GM23338 (cell line): ENCODE results near the gene TYW1B. TPM values are rescaled to one million over a fixed set of nuclear protein-coding genes. Genes with fewer than 3 reads are reported as not detected.
"Not testable (repeated sequence)": the region's sequence is repeated elsewhere in the genome, so short reads cannot be mapped to it uniquely, and the experiment has no call there.

Experiments
- ATAC-seq: fragments of 200-7000 bp; cut with Tn5 transposase; 3 replicates; pipeline ENCODE4 v1.9.1; 2020
- DNase-seq: peaks from one replicate; pipeline ENCODE4 v3.0.0-alpha.2; 2015; ENCODE audit warnings: low spot score
- H2AFZ ChIP-seq: fragments of 200-600 bp; sonication (generic); 2 replicates; pipeline ENCODE4 v1.8.0; 2016; ENCODE audit warnings: antibody characterized with exemption, mild to moderate bottlenecking, moderate library complexity
- H3F3A ChIP-seq: fragments of 200-600 bp; sonication (generic); replicated peaks from 2 replicates; pipeline ENCODE4 v1.8.0; 2017; ENCODE audit warnings: antibody characterized with exemption, mixed run types, low read depth
- H3K27ac ChIP-seq: fragments of 200-600 bp; sonication (generic); 2 replicates; pipeline ENCODE4 v1.6.1; 2016; ENCODE audit warnings: low read depth
- H3K27me3 ChIP-seq: fragments of 200-600 bp; sonication (generic); 2 replicates; pipeline ENCODE4 v1.8.0; 2016; ENCODE audit warnings: mild to moderate bottlenecking, mixed run types, moderate library complexity; ENCODE audit not compliant: insufficient read depth
- H3K36me3 ChIP-seq: fragments of 200-600 bp; sonication (generic); 2 replicates; pipeline ENCODE4 v1.8.0; 2016; ENCODE audit warnings: mild to moderate bottlenecking; ENCODE audit not compliant: insufficient read depth
- H3K4me1 ChIP-seq: fragments of 200-600 bp; sonication (generic); 2 replicates; pipeline ENCODE4 v1.8.0; 2016; ENCODE audit warnings: mild to moderate bottlenecking, moderate library complexity; ENCODE audit not compliant: insufficient read depth
- H3K4me2 ChIP-seq: fragments of 200-600 bp; sonication (generic); 2 replicates; pipeline ENCODE4 v1.7.1; 2017; ENCODE audit warnings: mixed run types
- H3K4me3 ChIP-seq: fragments of 200-600 bp; sonication (generic); 2 replicates; pipeline ENCODE4 v1.6.1; 2016; ENCODE audit warnings: mixed run types
- H3K79me2 ChIP-seq: fragments of 200-600 bp; sonication (generic); replicated peaks from 2 replicates; pipeline ENCODE4 v1.8.0; 2017; ENCODE audit warnings: mild to moderate bottlenecking; ENCODE audit not compliant: insufficient read depth
- H3K9me2 ChIP-seq: fragments of 200-600 bp; sonication (generic); 2 replicates; pipeline ENCODE4 v1.8.0; 2017; ENCODE audit not compliant: insufficient read depth
- H4K20me1 ChIP-seq: fragments of 200-600 bp; sonication (generic); replicated peaks from 2 replicates; pipeline ENCODE4 v1.8.0; 2017; ENCODE audit warnings: mild to moderate bottlenecking; ENCODE audit not compliant: insufficient read depth
- H3K27ac Mint-ChIP-seq: 2 replicates; pipeline ENCODE4 v1.8.0; 2020; ENCODE audit warnings: inconsistent platforms, mild to moderate bottlenecking, moderate library complexity, mixed read lengths
- H3K27me3 Mint-ChIP-seq: 3 replicates; pipeline ENCODE4 v1.8.0; 2022; ENCODE audit warnings: low read depth, mild to moderate bottlenecking, moderate library complexity, mixed read lengths, inconsistent platforms; ENCODE audit not compliant: insufficient read depth, poor library complexity
- H3K36me3 Mint-ChIP-seq: 3 replicates; pipeline ENCODE4 v1.8.0; 2021; ENCODE audit warnings: low read depth, mild to moderate bottlenecking, inconsistent platforms, moderate library complexity, mixed read lengths
- H3K4me1 Mint-ChIP-seq: 3 replicates; pipeline ENCODE4 v1.8.0; 2020; ENCODE audit warnings: mild to moderate bottlenecking, inconsistent platforms, mixed read lengths
- H3K4me3 Mint-ChIP-seq: 3 replicates; pipeline ENCODE4 v1.8.0; 2021; ENCODE audit warnings: moderate library complexity, mild to moderate bottlenecking, inconsistent platforms, mixed read lengths
- H3K9me3 Mint-ChIP-seq: 3 replicates; pipeline ENCODE4 v1.8.0; 2020; ENCODE audit warnings: moderate library complexity, mild to moderate bottlenecking, inconsistent platforms, mixed read lengths
- polyA plus RNA-seq: library from polyadenylated mRNA; unstranded; fragments of >200 nt; fragmentation: Nextera tagmentation; extraction: Ambion mirVana; gene quantifications from 2 replicates; pipeline ENCODE4 v1.2.1, GENCODE V29; 2016
- total RNA-seq: library from RNA; depleted of rRNA; stranded (reverse); fragments of >200 nt; shearing (Covaris generic); gene quantifications from 2 replicates; pipeline ENCODE4 v1.2.3, GENCODE V29; 2014

TYW1B gene
- total and polyA plus RNA-seq, 2 experiments from 2014 or later, result 2.8 to 5.6 TPM

GRCh38 chr7:72852937-72853336 lies 24.9 kb upstream of the TYW1B start:
- not testable (repeated sequence) for H4K20me1 ChIP-seq, H3K27ac Mint-ChIP-seq, ATAC-seq, H3K36me3 Mint-ChIP-seq, H3K9me3 Mint-ChIP-seq, H3K27me3 ChIP-seq, H3K9me2 ChIP-seq, H3K4me2 ChIP-seq, H3K36me3 ChIP-seq, H3K4me1 ChIP-seq, H3K79me2 ChIP-seq, H2AFZ ChIP-seq, H3K27me3 Mint-ChIP-seq, DNase-seq, H3F3A ChIP-seq, H3K4me3 ChIP-seq, H3K4me3 Mint-ChIP-seq, H3K27ac ChIP-seq
- peaks cover 12% of the 10 kb centered on the region; the same call in 2 of the 3 replicates for H3K4me1 Mint-ChIP-seq

GRCh38 chr7:72850746-72851145 lies 22.7 kb upstream of the TYW1B start:
- not testable (repeated sequence) for H3K27me3 ChIP-seq, H3K9me3 Mint-ChIP-seq, DNase-seq, H3K36me3 Mint-ChIP-seq, ATAC-seq, H3K27ac ChIP-seq, H2AFZ ChIP-seq, H3K27me3 Mint-ChIP-seq, H3K4me1 ChIP-seq, H3K79me2 ChIP-seq, H3K36me3 ChIP-seq, H3K4me2 ChIP-seq, H4K20me1 ChIP-seq, H3K9me2 ChIP-seq, H3F3A ChIP-seq, H3K4me3 Mint-ChIP-seq, H3K4me3 ChIP-seq
- H3K4me1 Mint-ChIP-seq, result peaks cover 12% of the 10 kb centered on the region; the same call in 2 of the 3 replicates
- peak overlapping the region; percentile 52; the same call in 1 of the 2 replicates for H3K27ac Mint-ChIP-seq

GRCh38 chr7:72844146-72844545 lies 16.1 kb upstream of the TYW1B start:
- H3K36me3 Mint-ChIP-seq, result peaks cover 15% of the 10 kb centered on the region
- not testable (repeated sequence) for H3K36me3 ChIP-seq, H3K27ac Mint-ChIP-seq

GRCh38 chr7:72843166-72843565 lies 15.2 kb upstream of the TYW1B start:
- not testable (repeated sequence) for H3F3A ChIP-seq, H3K36me3 ChIP-seq, H3K9me2 ChIP-seq, H4K20me1 ChIP-seq, H3K27me3 Mint-ChIP-seq, H2AFZ ChIP-seq, H3K4me3 Mint-ChIP-seq, H3K4me3 ChIP-seq, DNase-seq, H3K79me2 ChIP-seq, H3K27ac Mint-ChIP-seq, H3K4me1 ChIP-seq, H3K27me3 ChIP-seq, H3K4me2 ChIP-seq, ATAC-seq, H3K27ac ChIP-seq, H3K4me1 Mint-ChIP-seq
- peaks cover 16% of the 10 kb centered on the region for H3K9me3 Mint-ChIP-seq
- peaks cover 17% of the 10 kb centered on the region for H3K36me3 Mint-ChIP-seq

More at GRCh38 chr7:72844146-72844545, 16.1 kb upstream of the TYW1B start:
- peaks cover 16% of the 10 kb centered on the region for H3K9me3 Mint-ChIP-seq
- DNase-seq, H2AFZ ChIP-seq, H4K20me1 ChIP-seq, H3K9me2 ChIP-seq, H3F3A ChIP-seq, H3K27me3 ChIP-seq, ATAC-seq, H3K4me3 Mint-ChIP-seq, H3K4me3 ChIP-seq, H3K27ac ChIP-seq, H3K4me2 ChIP-seq, H3K4me1 ChIP-seq, H3K4me1 Mint-ChIP-seq, H3K27me3 Mint-ChIP-seq, H3K79me2 ChIP-seq: not testable (repeated sequence)

GRCh38 chr7:72840966-72841511 lies 13.0 kb upstream of the TYW1B start:
- H3K27me3 Mint-ChIP-seq, H3K4me1 Mint-ChIP-seq, H3K27me3 ChIP-seq, ATAC-seq, H3K4me3 Mint-ChIP-seq, H3K4me2 ChIP-seq, H4K20me1 ChIP-seq, DNase-seq, H2AFZ ChIP-seq, H3K27ac Mint-ChIP-seq, H3K79me2 ChIP-seq, H3K27ac ChIP-seq, H3K9me2 ChIP-seq, H3K4me1 ChIP-seq, H3K4me3 ChIP-seq, H3F3A ChIP-seq, H3K36me3 ChIP-seq: not testable (repeated sequence)
- peaks cover 16% of the 10 kb centered on the region for H3K9me3 Mint-ChIP-seq
- peaks cover 33% of the 10 kb centered on the region for H3K36me3 Mint-ChIP-seq

GRCh38 chr7:72838315-72838714 lies 10.3 kb upstream of the TYW1B start:
- H3K27ac Mint-ChIP-seq, H3K4me1 Mint-ChIP-seq, H3K4me3 ChIP-seq, ATAC-seq, H3K4me2 ChIP-seq, H4K20me1 ChIP-seq, H3K9me2 ChIP-seq, H2AFZ ChIP-seq, H3K27me3 ChIP-seq, H3K36me3 ChIP-seq, H3F3A ChIP-seq, H3K27ac ChIP-seq, H3K27me3 Mint-ChIP-seq, H3K4me3 Mint-ChIP-seq, H3K79me2 ChIP-seq, H3K4me1 ChIP-seq, DNase-seq: not testable (repeated sequence)
- H3K36me3 Mint-ChIP-seq, result peaks cover 53% of the 10 kb centered on the region
- H3K9me3 Mint-ChIP-seq, result peaks cover 16% of the 10 kb centered on the region

GRCh38 chr7:72837291-72837690 lies 9.3 kb upstream of the TYW1B start:
- not testable (repeated sequence) for H4K20me1 ChIP-seq, H3F3A ChIP-seq, H3K27ac Mint-ChIP-seq, ATAC-seq, H3K27me3 Mint-ChIP-seq, H3K9me2 ChIP-seq, DNase-seq, H3K27ac ChIP-seq, H3K4me3 Mint-ChIP-seq, H3K4me1 Mint-ChIP-seq, H3K27me3 ChIP-seq, H3K4me3 ChIP-seq, H3K4me1 ChIP-seq, H3K4me2 ChIP-seq, H3K79me2 ChIP-seq, H2AFZ ChIP-seq
- H3K36me3 ChIP-seq, result peaks cover 14% of the 10 kb centered on the region
- Mint-ChIP-seq H3K36me3 (peaks cover 63% of the 10 kb centered on the region), H3K9me3 (peaks cover 16% of the 10 kb centered on the region)
